A549 (cell line): Measurements from ENCODE around the gene AKR1E2. TPM values are rescaled to one million over a fixed set of nuclear protein-coding genes. Genes with fewer than 3 reads are reported as not detected.

ENCODE experiments used
- ATAC-seq, 2 experiments: fragments of 200-7000 bp in 1 of 2; fragments of >200 bp in 1 of 2; cut with Nextera tagmentation in 1 of 2; cut with Tn5 transposase in 1 of 2; 3 replicates each; pipeline versions ENCODE4 v1.8.0 to v1.9.1; 2018 to 2020; ENCODE audit warnings: mild to moderate bottlenecking in 1 of 2, moderate library complexity in 1 of 2
- CTCF ChIA-PET: fragments of 300-600 bp; sonication (Branson Sonifier 250); formaldehyde crosslinking; extraction: SDS; loops from one replicate; lab custom pipeline; 2021; ENCODE audit warnings: antibody characterized with exemption, inconsistent platforms; lab: Yijun Ruan, JAX
- POLR2A ChIA-PET: fragments of 350-600 bp; formaldehyde crosslinking; extraction: SDS; loops from one replicate; lab custom pipeline; 2021; ENCODE audit warnings: antibody characterized with exemption, inconsistent platforms; lab: Yijun Ruan, JAX
- DNase-seq, 2 experiments: peaks; one replicate each; pipeline versions ENCODE4 v3.0.0 to v3.0.0-alpha.2; 2011 to 2016; ENCODE audit warnings: low read depth in 1 of 2, low spot score in 1 of 2
- FAIRE-seq: peaks from 2 replicates; lab custom pipeline; 2011; peaks lifted over from hg19 to GRCh38; lab: Jason Lieb, UNC
- H3K27ac ChIP-seq, 2 experiments: fragments of >200 bp; sonication (Bioruptor Twin); formaldehyde crosslinking; 3 replicates each; pipeline ENCODE4 v1.5.1; 2016 to 2017
- H3K4me1 ChIP-seq: fragments of >200 bp; sonication (Bioruptor Twin); formaldehyde crosslinking; 3 replicates; pipeline ENCODE4 v1.6.1; 2016
- H3K4me2 ChIP-seq: fragments of >200 bp; sonication (Bioruptor Twin); formaldehyde crosslinking; 3 replicates; pipeline ENCODE4 v1.6.1; 2016
- H3K4me3 ChIP-seq: fragments of >200 bp; sonication (Bioruptor Twin); formaldehyde crosslinking; 3 replicates; pipeline ENCODE4 v1.5.1; 2016
- H3K9me3 ChIP-seq: fragments of >200 bp; sonication (Bioruptor Twin); formaldehyde crosslinking; 3 replicates; pipeline ENCODE4 v1.6.1; 2016
- CBX8 ChIP-seq: fragments of 200-600 bp; sonication (generic); IDR thresholded peaks from 2 replicates; pipeline ENCODE4 v1.6.1; 2016
- CHD4 ChIP-seq: fragments of 200-600 bp; sonication (generic); IDR thresholded peaks from 2 replicates; pipeline ENCODE4 v1.6.1; 2016; ENCODE audit warnings: antibody characterized with exemption, mild to moderate bottlenecking, borderline replicate concordance
- EHF ChIP-seq: fragments of 250-450 bp; sonication (Bioruptor Pico); IDR thresholded peaks from 2 replicates; pipeline ENCODE4 v1.5.0; 2020; ENCODE audit warnings: mild to moderate bottlenecking
- ESRRA ChIP-seq: fragments of 150-350 bp; IDR thresholded peaks from 2 replicates; pipeline ENCODE4 v1.6.1; 2014; ENCODE audit warnings: mild to moderate bottlenecking, low read length, borderline replicate concordance
- FOSL2 ChIP-seq, 2 experiments: fragments of 450-650 bp in 1 of 2; fragments of >200 bp in 1 of 2; sonication (Bioruptor Twin) in 1 of 2; formaldehyde crosslinking; IDR thresholded peaks; 2 replicates each; pipeline versions ENCODE4 v1.5.0 to v1.6.1; 2016 to 2020; ENCODE audit warnings: mild to moderate bottlenecking in 1 of 2, moderate library complexity in 1 of 2
- FOXS1 ChIP-seq: fragments of 250-450 bp; sonication (Bioruptor Pico); IDR thresholded peaks from 2 replicates; pipeline ENCODE4 v1.5.0; 2020; ENCODE audit warnings: mild to moderate bottlenecking, moderate library complexity
- HDAC2 ChIP-seq: fragments of 200-600 bp; sonication (generic); IDR thresholded peaks from 2 replicates; pipeline ENCODE4 v1.6.1; 2016
- HEYL ChIP-seq: fragments of 250-450 bp; sonication (Bioruptor Pico); IDR thresholded peaks from 2 replicates; pipeline ENCODE4 v1.8.0; 2021; ENCODE audit warnings: mild to moderate bottlenecking, moderate library complexity
- HOXB13 ChIP-seq: fragments of 250-450 bp; sonication (Bioruptor Pico); IDR thresholded peaks from 2 replicates; pipeline ENCODE4 v1.5.0; 2020; ENCODE audit warnings: low read depth, mild to moderate bottlenecking, moderate library complexity
- JUNB ChIP-seq: fragments of >200 bp; sonication (Bioruptor Twin); formaldehyde crosslinking; IDR thresholded peaks from 2 replicates; pipeline ENCODE4 v1.6.1; 2016
- KDM1A ChIP-seq: fragments of 200-600 bp; sonication (generic); IDR thresholded peaks from 2 replicates; pipeline ENCODE4 v1.6.1; 2016; ENCODE audit warnings: low read depth, mild to moderate bottlenecking
- MAZ ChIP-seq: fragments of 150-350 bp; IDR thresholded peaks from 2 replicates; pipeline ENCODE4 v1.6.1; 2014; ENCODE audit warnings: antibody characterized with exemption, low read depth, low read length, borderline replicate concordance
- NFE2L2 ChIP-seq: fragments of 150-350 bp; conservative IDR thresholded peaks from 2 replicates; pipeline ENCODE4 v1.6.1; 2014; ENCODE audit warnings: low read length
- NPAS2 ChIP-seq: fragments of 250-450 bp; sonication (Bioruptor Pico); IDR thresholded peaks from 2 replicates; pipeline ENCODE4 v1.8.0; 2022; ENCODE audit warnings: mild to moderate bottlenecking, moderate library complexity, borderline replicate concordance
- NR3C1 ChIP-seq: fragments of >200 bp; sonication (Bioruptor Twin); formaldehyde crosslinking; IDR thresholded peaks from 3 replicates; pipeline ENCODE4 v1.6.1; 2017
- RAD21 ChIP-seq, 2 experiments: fragments of >200 bp in 1 of 2; sonication (Bioruptor Twin) in 1 of 2; formaldehyde crosslinking in 1 of 2; IDR thresholded peaks in 1 of 2; conservative IDR thresholded peaks in 1 of 2; 2 replicates in 1 of 2; 3 replicates in 1 of 2; pipeline ENCODE4 v1.6.1; 2012 to 2018; ENCODE audit warnings: inconsistent platforms in 1 of 2
- RCOR1 ChIP-seq: fragments of 150-350 bp; IDR thresholded peaks from 2 replicates; pipeline ENCODE4 v1.6.1; 2014; ENCODE audit warnings: antibody characterized with exemption, low read length, low read depth
- RFX5 ChIP-seq: fragments of 450-650 bp; IDR thresholded peaks from 2 replicates; pipeline ENCODE4 v1.7.1; 2014; ENCODE audit warnings: antibody characterized with exemption, mild to moderate bottlenecking, moderate library complexity
- SMC3 ChIP-seq: fragments of >200 bp; sonication (Bioruptor Twin); formaldehyde crosslinking; IDR thresholded peaks from 3 replicates; pipeline ENCODE4 v1.6.1; 2018; ENCODE audit warnings: inconsistent platforms
- SREBF2 ChIP-seq: fragments of 450-650 bp; IDR thresholded peaks from 2 replicates; pipeline ENCODE4 v1.6.1; 2014; ENCODE audit warnings: mild to moderate bottlenecking, moderate library complexity
- TFCP2L1 ChIP-seq: fragments of 250-450 bp; sonication (Bioruptor Pico); IDR thresholded peaks from 2 replicates; pipeline ENCODE4 v1.5.0; 2021; ENCODE audit warnings: mild to moderate bottlenecking
- TP53 ChIP-seq: fragments of 250-450 bp; sonication (Bioruptor Pico); IDR thresholded peaks from 2 replicates; pipeline ENCODE4 v1.5.0; 2021; ENCODE audit warnings: mild to moderate bottlenecking, moderate library complexity
- ZFP36 ChIP-seq: fragments of 450-650 bp; IDR thresholded peaks from 2 replicates; pipeline ENCODE4 v1.6.1; 2014; ENCODE audit warnings: borderline replicate concordance; ENCODE audit not compliant: partially characterized antibody
- WGBS: methylation state at CpG from one replicate; pipeline ENCODE4 v1.1.6; 2017; ENCODE audit errors: missing lambda C conversion rate; 5-methylcytosine and 5-hydroxymethylcytosine counted together
- polyA plus RNA-seq, 4 experiments: library from polyadenylated mRNA; depleted of rRNA in 3 of 4; stranded (reverse); fragments of >200 nt; fragmentation: RNase III in 1 of 4; extraction: RNeasy Plus Mini Kit Qiagen cat#74134 plus additional on column Dnase treatment in 1 of 4; gene quantifications; 2 replicates in 3 of 4; 3 replicates in 1 of 4; pipeline ENCODE4 v1.2.3, GENCODE V29; 2011 to 2017
- TF ChIP-seq, protein P1 (sequence below): fragments of >200 bp; sonication (Bioruptor Twin); formaldehyde crosslinking; IDR thresholded peaks from 3 replicates; pipeline ENCODE4 v1.6.1; 2016
- TF ChIP-seq, protein P2 (sequence below): IDR thresholded peaks from 2 replicates; pipeline ENCODE4 v1.6.1; 2012
- TF ChIP-seq, protein P3 (sequence below): fragments of 250-450 bp; sonication (Bioruptor Pico); IDR thresholded peaks from 2 replicates; pipeline ENCODE4 v1.5.0; 2021; ENCODE audit warnings: mild to moderate bottlenecking, moderate library complexity, borderline replicate concordance
- TF ChIP-seq, protein P4 (sequence below): IDR thresholded peaks from 2 replicates; pipeline ENCODE4 v1.6.1; 2012; ENCODE audit warnings: low read depth, borderline replicate concordance

The AKR1E2 gene
- polyA plus RNA-seq, 2 of the 4 experiments (the other 2 are of a cell fraction), result 11.2 to 17.5 TPM

DNA sequence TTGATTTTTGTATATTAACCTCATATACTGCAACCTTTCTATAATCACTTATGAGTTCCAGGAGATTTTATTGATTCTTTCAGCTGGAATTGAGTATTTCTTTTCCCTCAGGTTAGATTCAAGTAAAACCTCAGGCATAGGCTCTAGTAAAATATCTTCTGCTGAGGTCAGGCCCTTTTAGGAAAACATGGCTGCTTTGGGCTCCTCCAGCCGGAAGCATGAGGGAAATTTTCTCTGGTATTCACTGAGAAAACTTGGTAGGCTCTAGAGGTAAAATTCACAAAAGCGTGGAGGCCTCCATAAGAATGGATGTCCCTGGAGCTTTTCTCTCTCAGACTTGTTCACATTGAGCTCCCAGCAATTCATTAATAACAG lies 56.7 kb downstream of the AKR1E2 start:
- ATAC-seq (no peak), FAIRE-seq (no peak), DNase-seq (no peak)
- Histone ChIP-seq H3K4me1 (peaks cover 9% of the 10 kb centered on the region; the same call in 1 of the 3 replicates), H3K9me3 (no peaks in the 10 kb centered on the region), H3K4me2 (no peak overlapping the region), H3K27ac (0 out of 6 replicates have a peak overlapping the region, but pooled peaks of 1 of the 2 experiments have one; percentile 3), H3K4me3 (no peak overlapping the region)
- TF ChIP-seq NFE2L2, result no peak
- TF ChIP-seq TFCP2L1 (CRISPR knock-in tag), result no peak
- no peak for TF ChIP-seq SMC3
- TF ChIP-seq HOXB13, result no peak
- no peak for TF ChIP-seq JUNB
- TF ChIP-seq TP53, result no peak
- TF ChIP-seq, protein P1, sequence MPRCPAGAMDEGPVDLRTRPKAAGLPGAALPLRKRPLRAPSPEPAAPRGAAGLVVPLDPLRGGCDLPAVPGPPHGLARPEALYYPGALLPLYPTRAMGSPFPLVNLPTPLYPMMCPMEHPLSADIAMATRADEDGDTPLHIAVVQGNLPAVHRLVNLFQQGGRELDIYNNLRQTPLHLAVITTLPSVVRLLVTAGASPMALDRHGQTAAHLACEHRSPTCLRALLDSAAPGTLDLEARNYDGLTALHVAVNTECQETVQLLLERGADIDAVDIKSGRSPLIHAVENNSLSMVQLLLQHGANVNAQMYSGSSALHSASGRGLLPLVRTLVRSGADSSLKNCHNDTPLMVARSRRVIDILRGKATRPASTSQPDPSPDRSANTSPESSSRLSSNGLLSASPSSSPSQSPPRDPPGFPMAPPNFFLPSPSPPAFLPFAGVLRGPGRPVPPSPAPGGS, result no peak
- no peak for TF ChIP-seq FOXS1 (CRISPR knock-in tag)
- no peak for TF ChIP-seq CBX8
- TF ChIP-seq, protein P2, sequence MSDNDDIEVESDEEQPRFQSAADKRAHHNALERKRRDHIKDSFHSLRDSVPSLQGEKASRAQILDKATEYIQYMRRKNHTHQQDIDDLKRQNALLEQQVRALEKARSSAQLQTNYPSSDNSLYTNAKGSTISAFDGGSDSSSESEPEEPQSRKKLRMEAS, result no peak
- TF ChIP-seq MAZ, result no peak
- TF ChIP-seq RAD21 (conservative IDR thresholded peaks at IDR 0.05 in 1 of 2, IDR thresholded peaks at IDR 0.05 in 1 of 2), result no peak
- no peak for TF ChIP-seq SREBF2
- TF ChIP-seq, protein P3, sequence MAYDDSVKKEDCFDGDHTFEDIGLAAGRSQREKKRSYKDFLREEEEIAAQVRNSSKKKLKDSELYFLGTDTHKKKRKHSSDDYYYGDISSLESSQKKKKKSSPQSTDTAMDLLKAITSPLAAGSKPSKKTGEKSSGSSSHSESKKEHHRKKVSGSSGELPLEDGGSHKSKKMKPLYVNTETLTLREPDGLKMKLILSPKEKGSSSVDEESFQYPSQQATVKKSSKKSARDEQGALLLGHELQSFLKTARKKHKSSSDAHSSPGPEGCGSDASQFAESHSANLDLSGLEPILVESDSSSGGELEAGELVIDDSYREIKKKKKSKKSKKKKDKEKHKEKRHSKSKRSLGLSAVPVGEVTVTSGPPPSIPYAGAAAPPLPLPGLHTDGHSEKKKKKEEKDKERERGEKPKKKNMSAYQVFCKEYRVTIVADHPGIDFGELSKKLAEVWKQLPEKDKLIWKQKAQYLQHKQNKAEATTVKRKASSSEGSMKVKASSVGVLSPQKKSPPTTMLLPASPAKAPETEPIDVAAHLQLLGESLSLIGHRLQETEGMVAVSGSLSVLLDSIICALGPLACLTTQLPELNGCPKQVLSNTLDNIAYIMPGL (CRISPR knock-in tag), result no peak
- TF ChIP-seq RCOR1, result no peak
- no peak for TF ChIP-seq HEYL
- no peak for TF ChIP-seq ESRRA
- ChIA-PET POLR2A (no interaction called here), CTCF (interaction anchor here (1.9 kb wide), 1 partner anchor 33 kb away, joined by 8 read pairs; no protein-coding TSS in a partner anchor)
- WGBS, result 93% methylated on average over 2 of the region's 2 CpGs

DNA sequence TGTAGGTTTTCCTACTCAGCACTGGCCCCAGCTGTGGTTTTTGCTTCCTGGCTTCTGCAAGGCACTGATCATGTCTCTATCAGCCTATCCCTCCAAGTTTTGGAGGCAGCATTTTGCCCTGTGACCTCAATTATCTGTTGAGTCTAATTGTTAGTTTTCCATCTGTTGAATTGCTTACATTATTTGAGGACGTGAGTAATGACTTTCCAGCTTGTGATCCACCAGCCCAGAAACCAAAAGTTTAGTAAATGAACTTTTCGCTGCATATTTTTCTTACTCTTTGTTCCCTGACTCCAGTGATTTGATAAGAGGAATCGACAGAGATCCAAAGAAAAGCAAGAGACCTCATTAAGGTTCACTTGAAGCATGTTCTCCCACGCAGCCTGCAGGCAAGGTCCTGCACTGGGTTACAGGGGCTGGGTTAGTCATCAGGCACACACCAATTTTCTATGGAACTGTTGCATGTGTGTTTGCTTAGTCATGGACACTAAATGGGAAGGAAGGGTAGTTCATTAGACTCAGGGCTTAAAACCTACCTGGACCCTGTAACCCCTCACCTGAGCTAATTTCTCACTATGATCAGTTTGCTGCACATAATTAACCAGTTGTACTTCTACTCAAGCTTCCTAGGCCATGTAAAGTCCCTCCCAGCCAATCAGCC lies 57.2 kb downstream of the AKR1E2 start:
- Histone ChIP-seq H3K9me3 (no peaks in the 10 kb centered on the region), H3K4me2 (0 out of 3 replicates have a peak overlapping the region, but pooled peaks have one; percentile 7), H3K27ac (peak overlapping the region in 1 of 2 experiments; percentile 27; a peak in 1 of 6 replicates), H3K4me1 (peaks cover 9% of the 10 kb centered on the region; the same call in 1 of the 3 replicates), H3K4me3 (no peak overlapping the region)
- TF ChIP-seq RFX5 (no peak), TFCP2L1 (CRISPR knock-in tag) (no peak), RAD21 (conservative IDR thresholded peaks at IDR 0.05 in 1 of 2, IDR thresholded peaks at IDR 0.05 in 1 of 2) (no peak), JUNB (no peak), HEYL (no peak), HDAC2 (no peak), TP53 (no peak), ZFP36 (no peak), FOSL2 (IDR thresholded peaks at IDR 0.05) (no peak), FOSL2 (CRISPR knock-in tag; IDR thresholded peaks at IDR 0.05) (no peak), RCOR1 (no peak), NR3C1 (no peak), MAZ (no peak), HOXB13 (no peak), NFE2L2 (no peak), NPAS2 (no peak), SMC3 (no peak), CHD4 (no peak), EHF (CRISPR knock-in tag) (no peak), KDM1A (no peak)
- TF ChIP-seq, protein P4, sequence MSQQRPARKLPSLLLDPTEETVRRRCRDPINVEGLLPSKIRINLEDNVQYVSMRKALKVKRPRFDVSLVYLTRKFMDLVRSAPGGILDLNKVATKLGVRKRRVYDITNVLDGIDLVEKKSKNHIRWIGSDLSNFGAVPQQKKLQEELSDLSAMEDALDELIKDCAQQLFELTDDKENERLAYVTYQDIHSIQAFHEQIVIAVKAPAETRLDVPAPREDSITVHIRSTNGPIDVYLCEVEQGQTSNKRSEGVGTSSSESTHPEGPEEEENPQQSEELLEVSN, result no peak
- CTCF ChIA-PET, result interaction anchor here (0.8 to 1.9 kb wide), 2 partner anchors 11 to 34 kb away, joined by 3 to 8 read pairs; no protein-coding TSS in a partner anchor
- ATAC-seq (peak in 1 of 2 experiments; percentile 49; a peak in 2 of 6 replicates), FAIRE-seq (no peak), DNase-seq (peak in 1 of 2 experiments; percentile 26)
- 79% methylated on average over 4 of the region's 4 CpGs for WGBS
- POLR2A ChIA-PET, result no interaction called here
